Measurements from ENCODE around the gene LDLRAD4. TPM values are rescaled to one million over a fixed set of nuclear protein-coding genes. Genes with fewer than 3 reads are reported as not detected.
A peak's percentile ranks its signal among the peaks of the same experiment; 100 is the strongest.

LDLRAD4 gene
- total RNA-seq, 1 donor from 2014 or later, result 30.5 TPM

- H3K27ac Mint-ChIP-seq, result no peak overlapping the region
- no peak for DNase-seq (ENCODE audit: low spot score)
- peaks cover 18% of the 10 kb centered on the region for H3K4me1 Mint-ChIP-seq (ENCODE audit: low read depth)
- H3K4me3 Mint-ChIP-seq (ENCODE audit: low read depth), result no peak overlapping the region
- no peaks in the 10 kb centered on the region for H3K9me3 Mint-ChIP-seq
- H3K27me3 Mint-ChIP-seq (ENCODE audit: low read depth), result no peaks in the 10 kb centered on the region
- peaks cover 3% of the 10 kb centered on the region for H3K36me3 Mint-ChIP-seq (ENCODE audit: low read depth)
- intact Hi-C loops (cut with micrococcal nuclease), result loop anchor here (5.0 kb wide), 1 partner anchor 256 kb away; no protein-coding TSS in a partner anchor
Measured at GRCh38 chr18:13556502-13556901, 337.9 kb downstream of the LDLRAD4 start.

- H3K4me3 Mint-ChIP-seq (ENCODE audit: low read depth), result no peak overlapping the region
- no peaks in the 10 kb centered on the region for H3K27me3 Mint-ChIP-seq (ENCODE audit: low read depth)
- intact Hi-C loops (cut with micrococcal nuclease), result loop anchor here (1.0 to 5.0 kb wide), 2 partner anchors 72 to 254 kb away; no protein-coding TSS in a partner anchor
- peaks cover 3% of the 10 kb centered on the region for H3K36me3 Mint-ChIP-seq (ENCODE audit: low read depth)
- no peak overlapping the region for H3K27ac Mint-ChIP-seq
- H3K4me1 Mint-ChIP-seq (ENCODE audit: low read depth), result peaks cover 28% of the 10 kb centered on the region
- no peak for DNase-seq (ENCODE audit: low spot score)
- H3K9me3 Mint-ChIP-seq, result no peaks in the 10 kb centered on the region
Measured at GRCh38 chr18:13558124-13558523, 339.6 kb downstream of the LDLRAD4 start.

- Mint-ChIP-seq H3K36me3 (ENCODE audit: low read depth) (peaks cover 3% of the 10 kb centered on the region), H3K4me1 (ENCODE audit: low read depth) (peaks cover 32% of the 10 kb centered on the region), H3K4me3 (ENCODE audit: low read depth) (no peak overlapping the region), H3K27me3 (ENCODE audit: low read depth) (no peaks in the 10 kb centered on the region), H3K27ac (no peak overlapping the region), H3K9me3 (no peaks in the 10 kb centered on the region)
- no peak for DNase-seq (ENCODE audit: low spot score)
- intact Hi-C loops (cut with micrococcal nuclease), result loop anchor here (1.0 to 5.0 kb wide), 2 partner anchors 72 to 254 kb away; no protein-coding TSS in a partner anchor
Measured at GRCh38 chr18:13558790-13559189, 340.2 kb downstream of the LDLRAD4 start.

GRCh38 chr18:13559754-13560153 is 341.2 kb downstream of the LDLRAD4 start:
- Mint-ChIP-seq H3K4me3 (ENCODE audit: low read depth) (no peak overlapping the region), H3K36me3 (ENCODE audit: low read depth) (peaks cover 6% of the 10 kb centered on the region), H3K4me1 (ENCODE audit: low read depth) (peaks cover 34% of the 10 kb centered on the region), H3K27me3 (ENCODE audit: low read depth) (no peaks in the 10 kb centered on the region), H3K27ac (no peak overlapping the region), H3K9me3 (no peaks in the 10 kb centered on the region)
- DNase-seq (ENCODE audit: low spot score), result no peak
- intact Hi-C loops (cut with micrococcal nuclease), result loop anchor here (5.0 kb wide), 2 partner anchors 253 to 612 kb away; partner anchors contain the start of gene SEH1L

- Mint-ChIP-seq H3K27ac (no peak overlapping the region), H3K4me3 (ENCODE audit: low read depth) (no peak overlapping the region), H3K27me3 (ENCODE audit: low read depth) (no peaks in the 10 kb centered on the region), H3K9me3 (no peaks in the 10 kb centered on the region), H3K4me1 (ENCODE audit: low read depth) (peaks cover 37% of the 10 kb centered on the region), H3K36me3 (ENCODE audit: low read depth) (peaks cover 6% of the 10 kb centered on the region)
- no peak for DNase-seq (ENCODE audit: low spot score)
- intact Hi-C loops (cut with micrococcal nuclease), result loop anchor here (5.0 kb wide), 1 partner anchor 613 kb away; the partner anchor contains the start of gene SEH1L
Measured at GRCh38 chr18:13560306-13560705, 341.7 kb downstream of the LDLRAD4 start.

- H3K27me3 Mint-ChIP-seq (ENCODE audit: low read depth), result no peaks in the 10 kb centered on the region
- peak overlapping the region; percentile 99 for H3K27ac Mint-ChIP-seq
- intact Hi-C loops (cut with micrococcal nuclease), result loop anchor here (1.0 to 5.0 kb wide), 7 partner anchors 15 to 615 kb away; partner anchors contain the start of genes FAM210A, RNMT and SEH1L
- H3K4me1 Mint-ChIP-seq (ENCODE audit: low read depth), result peaks cover 49% of the 10 kb centered on the region
- DNase-seq (ENCODE audit: low spot score), result peak; percentile 41
- H3K4me3 Mint-ChIP-seq (ENCODE audit: low read depth), result peak overlapping the region; percentile 75
- no peaks in the 10 kb centered on the region for H3K9me3 Mint-ChIP-seq
- peaks cover 8% of the 10 kb centered on the region for H3K36me3 Mint-ChIP-seq (ENCODE audit: low read depth)
Measured at GRCh38 chr18:13562494-13563029, 344.0 kb downstream of the LDLRAD4 start.

GRCh38 chr18:13563390-13563805 is 344.8 kb downstream of the LDLRAD4 start:
- Mint-ChIP-seq H3K4me3 (ENCODE audit: low read depth) (no peak overlapping the region), H3K27me3 (ENCODE audit: low read depth) (no peaks in the 10 kb centered on the region), H3K4me1 (ENCODE audit: low read depth) (peaks cover 55% of the 10 kb centered on the region), H3K36me3 (ENCODE audit: low read depth) (peaks cover 8% of the 10 kb centered on the region), H3K9me3 (no peaks in the 10 kb centered on the region), H3K27ac (peak overlapping the region; percentile 99)
- intact Hi-C loops (cut with micrococcal nuclease), result loop anchor here (2.0 to 5.0 kb wide), 4 partner anchors 127 to 616 kb away; partner anchors contain the start of genes FAM210A, RNMT and SEH1L
- DNase-seq (ENCODE audit: low spot score), result no peak

GRCh38 chr18:13564579-13564978 is 346.0 kb downstream of the LDLRAD4 start:
- intact Hi-C loops (cut with micrococcal nuclease), result loop anchor here (5.0 kb wide), 1 partner anchor 617 kb away; the partner anchor contains the start of gene SEH1L
- Mint-ChIP-seq H3K4me1 (ENCODE audit: low read depth) (peaks cover 61% of the 10 kb centered on the region), H3K27ac (peak overlapping the region; percentile 62), H3K27me3 (ENCODE audit: low read depth) (no peaks in the 10 kb centered on the region), H3K36me3 (ENCODE audit: low read depth) (peaks cover 8% of the 10 kb centered on the region), H3K4me3 (ENCODE audit: low read depth) (no peak overlapping the region), H3K9me3 (no peaks in the 10 kb centered on the region)
- DNase-seq (ENCODE audit: low spot score), result no peak

GRCh38 chr18:13565228-13565627 is 346.7 kb downstream of the LDLRAD4 start:
- Mint-ChIP-seq H3K27ac (no peak overlapping the region), H3K4me3 (ENCODE audit: low read depth) (no peak overlapping the region), H3K27me3 (ENCODE audit: low read depth) (no peaks in the 10 kb centered on the region), H3K9me3 (no peaks in the 10 kb centered on the region), H3K36me3 (ENCODE audit: low read depth) (peaks cover 8% of the 10 kb centered on the region), H3K4me1 (ENCODE audit: low read depth) (peaks cover 66% of the 10 kb centered on the region)
- DNase-seq (ENCODE audit: low spot score), result no peak
- intact Hi-C loops (cut with micrococcal nuclease), result loop anchor here (5.0 kb wide), 1 partner anchor 298 kb away; no protein-coding TSS in a partner anchor

- peak overlapping the region; percentile 94 for H3K27ac Mint-ChIP-seq
- no peak for DNase-seq (ENCODE audit: low spot score)
- H3K4me1 Mint-ChIP-seq (ENCODE audit: low read depth), result peaks cover 67% of the 10 kb centered on the region
- intact Hi-C loops (cut with micrococcal nuclease), result loop anchor here (5.0 kb wide), 1 partner anchor 300 kb away; no protein-coding TSS in a partner anchor
- peak overlapping the region; percentile 57 for H3K4me3 Mint-ChIP-seq (ENCODE audit: low read depth)
- H3K9me3 Mint-ChIP-seq, result no peaks in the 10 kb centered on the region
- peaks cover 5% of the 10 kb centered on the region for H3K36me3 Mint-ChIP-seq (ENCODE audit: low read depth)
- no peaks in the 10 kb centered on the region for H3K27me3 Mint-ChIP-seq (ENCODE audit: low read depth)
Measured at GRCh38 chr18:13566941-13567746, 348.6 kb downstream of the LDLRAD4 start.

GRCh38 chr18:13568443-13569392 is 350.2 kb downstream of the LDLRAD4 start:
- Mint-ChIP-seq H3K27ac (peak overlapping the region; percentile 94), H3K36me3 (ENCODE audit: low read depth) (peaks cover 5% of the 10 kb centered on the region), H3K4me3 (ENCODE audit: low read depth) (peak overlapping the region; percentile 44), H3K4me1 (ENCODE audit: low read depth) (peaks cover 56% of the 10 kb centered on the region), H3K27me3 (ENCODE audit: low read depth) (no peaks in the 10 kb centered on the region), H3K9me3 (no peaks in the 10 kb centered on the region)
- intact Hi-C loops (cut with micrococcal nuclease), result loop anchor here (1.0 to 5.0 kb wide), 4 partner anchors 9 to 301 kb away; no protein-coding TSS in a partner anchor
- DNase-seq (ENCODE audit: low spot score), result no peak

- H3K9me3 Mint-ChIP-seq, result no peaks in the 10 kb centered on the region
- no peak for DNase-seq (ENCODE audit: low spot score)
- H3K27me3 Mint-ChIP-seq (ENCODE audit: low read depth), result no peaks in the 10 kb centered on the region
- H3K4me3 Mint-ChIP-seq (ENCODE audit: low read depth), result no peak overlapping the region
- peaks cover 55% of the 10 kb centered on the region for H3K4me1 Mint-ChIP-seq (ENCODE audit: low read depth)
- intact Hi-C loops (cut with micrococcal nuclease), result no loop called here
- H3K36me3 Mint-ChIP-seq (ENCODE audit: low read depth), result peaks cover 4% of the 10 kb centered on the region
- no peak overlapping the region for H3K27ac Mint-ChIP-seq
Measured at GRCh38 chr18:13570216-13570615, 351.7 kb downstream of the LDLRAD4 start.
